Heart right ventricle (tissue), 16 donors: Measurements from ENCODE around the gene AFDN. TPM values are rescaled to one million over a fixed set of nuclear protein-coding genes. Genes with fewer than 3 reads are reported as not detected.

Source experiments
- ATAC-seq, 8 donors: fragments of 200-7000 bp; cut with Tn5 transposase; one replicate each; pipeline ENCODE4 v1.9.1; 2020; ENCODE audit warnings: mild to moderate bottlenecking in 8 of 8, moderate library complexity in 8 of 8, moderate number of reproducible peaks in 1 of 8
- DNase-seq, 2 donors: peaks; one replicate each; pipeline ENCODE4 v3.0.0-alpha.2; 2020
- H3K27ac ChIP-seq, 10 donors: fragments of 200-600 bp; sonication (generic) in 2 of 10; one replicate each; pipeline versions ENCODE4 v1.5.0 to v1.8.0; 2020 to 2022; ENCODE audit warnings: mild to moderate bottlenecking in 3 of 10
- H3K27me3 ChIP-seq, 7 donors: fragments of 200-600 bp; one replicate each; pipeline ENCODE4 v1.8.0; 2021 to 2022; ENCODE audit warnings: mild to moderate bottlenecking in 2 of 7
- H3K36me3 ChIP-seq, 9 donors: fragments of 200-600 bp; sonication (generic) in 1 of 9; one replicate each; pipeline versions ENCODE4 v1.5.0 to v1.8.0; 2020 to 2022; ENCODE audit warnings: mild to moderate bottlenecking in 2 of 9
- H3K4me1 ChIP-seq, 9 donors: fragments of 200-600 bp; sonication (generic) in 1 of 9; one replicate each; pipeline versions ENCODE4 v1.5.0 to v1.8.0; 2020 to 2022; ENCODE audit warnings: mild to moderate bottlenecking in 4 of 9
- H3K4me3 ChIP-seq, 10 donors: fragments of 200-600 bp; sonication (generic) in 2 of 10; one replicate each; pipeline versions ENCODE4 v1.5.0 to v1.8.0; 2020 to 2022; ENCODE audit warnings: mild to moderate bottlenecking in 7 of 10, moderate library complexity in 2 of 10
- H3K9me3 ChIP-seq, 11 donors: fragments of 200-600 bp in 10 of 11; sonication (generic) in 2 of 11; one replicate each; pipeline versions ENCODE4 v1.5.0 to v1.8.0; 2013 to 2022; ENCODE audit warnings: mild to moderate bottlenecking in 2 of 11, control low read depth in 1 of 11, moderate library complexity in 1 of 11
- WGBS, 2 donors: extraction: QIAGEN DNeasy Blood & Tissue Kit; methylation state at CpG; one replicate each; pipeline ENCODE4 v1.1.7; 2013; ENCODE audit warnings: inconsistent platforms in 1 of 2; 5-methylcytosine and 5-hydroxymethylcytosine counted together
- intact Hi-C, 10 donors: fragments of 100-400 bp; cut with DNase I; formaldehyde crosslinking; loops; one replicate each; pipeline versions ENCODE4 v1.11.1 to v1.14.2; 2022
- polyA plus RNA-seq, 2 donors: library from polyadenylated mRNA; stranded (reverse); fragments of 200-250 nt; gene quantifications; one replicate each; pipeline ENCODE4 v1.2.3, GENCODE V29; 2013
- total RNA-seq, 10 donors: library from RNA; stranded (reverse); fragmentation: NEBNext Ultra II Directional in 3 of 10; extraction: Animal tissue kit (Norgen Biotek cat#: 25700) in 3 of 10; gene quantifications; one replicate each; pipeline versions ENCODE4 v1.2.1 to v1.2.4, GENCODE V29; 2021 to 2023
- TF ChIP-seq, protein P1 (sequence below), 9 donors: fragments of 200-600 bp; sonication (generic) in 2 of 9; IDR thresholded peaks; one replicate each; pipeline versions ENCODE4 v1.5.0 to v1.8.0; 2021 to 2022; ENCODE audit warnings: antibody characterized with exemption in 9 of 9, mild to moderate bottlenecking in 5 of 9, moderate library complexity in 1 of 9
- donor health status: Arrhythmogenic right ventricular cardiomyopathy.
- donor health status: ischemic (EF 13 %, LVEDD 7.1; RV severe dilation, severe dysfunction).
- donor health status: healthy with polysubstance abuse.
- donor health status: DM: no; HTN: yes; CAD: no.
- donor health status: DM: no; HTN: no; CAD: no.
- donor health status: ischemic (EF 25% LVEDD 6.9; RV normal size, moderate dysfunction).
- donor health status: ischemic (EF 25% LVEDD 5.7; RV mildly dilated, moderate dysfunction).
- donor health status: healthy.
- donor health status: DM: yes; HTN: yes; CAD: no.
- donor health status: Ischemic cardiomyopathy.
- donor health status: ischemic (EF 35%, LVEDD 5.7; RV mildly dilated, moderate dysfunction).
- donor health status: nonischemic (EF 11% LVEDD 7.7; RV severe dilation, severe dysfunction).
- donor health status: DM: yes; HTN: yes; CAD: no.
- donor health status: PGD.
- donor health status: ischemic (EF 29% LVEDD 5.4; RV normal size, mild dysfunction).
- donor health status: nonischemic (EF 23%, LVEDD 6.1; RV moderate dilation, normal function).

AFDN gene
- total and polyA plus RNA-seq, 12 donors = 17.4 to 79.9 (median 58.0) TPM

DNA sequence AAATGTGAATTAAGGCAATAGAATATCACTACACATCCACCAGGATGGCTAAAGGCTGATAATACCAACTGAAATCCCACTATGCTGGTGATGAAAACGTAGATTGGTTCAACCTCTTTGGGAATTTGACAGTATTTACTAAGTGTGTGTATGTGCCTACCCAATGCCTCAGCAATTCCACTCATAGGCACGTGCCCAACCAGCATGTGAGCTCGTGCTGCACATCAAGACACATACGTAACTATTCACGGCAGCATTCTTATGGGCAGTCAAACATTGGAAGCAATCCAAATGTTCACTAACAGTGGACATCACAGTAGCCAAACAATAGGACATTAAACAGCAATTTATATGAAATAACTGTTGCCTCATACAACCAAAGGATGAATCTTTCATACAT lies 15.7 kb upstream of the AFDN start:
- TF ChIP-seq, protein P1, sequence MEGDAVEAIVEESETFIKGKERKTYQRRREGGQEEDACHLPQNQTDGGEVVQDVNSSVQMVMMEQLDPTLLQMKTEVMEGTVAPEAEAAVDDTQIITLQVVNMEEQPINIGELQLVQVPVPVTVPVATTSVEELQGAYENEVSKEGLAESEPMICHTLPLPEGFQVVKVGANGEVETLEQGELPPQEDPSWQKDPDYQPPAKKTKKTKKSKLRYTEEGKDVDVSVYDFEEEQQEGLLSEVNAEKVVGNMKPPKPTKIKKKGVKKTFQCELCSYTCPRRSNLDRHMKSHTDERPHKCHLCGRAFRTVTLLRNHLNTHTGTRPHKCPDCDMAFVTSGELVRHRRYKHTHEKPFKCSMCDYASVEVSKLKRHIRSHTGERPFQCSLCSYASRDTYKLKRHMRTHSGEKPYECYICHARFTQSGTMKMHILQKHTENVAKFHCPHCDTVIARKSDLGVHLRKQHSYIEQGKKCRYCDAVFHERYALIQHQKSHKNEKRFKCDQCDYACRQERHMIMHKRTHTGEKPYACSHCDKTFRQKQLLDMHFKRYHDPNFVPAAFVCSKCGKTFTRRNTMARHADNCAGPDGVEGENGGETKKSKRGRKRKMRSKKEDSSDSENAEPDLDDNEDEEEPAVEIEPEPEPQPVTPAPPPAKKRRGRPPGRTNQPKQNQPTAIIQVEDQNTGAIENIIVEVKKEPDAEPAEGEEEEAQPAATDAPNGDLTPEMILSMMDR (IDR thresholded peaks at IDR 0.05) = no peak
- ATAC-seq = no peak
- Histone ChIP-seq H3K36me3 (no peaks in the 10 kb centered on the region), H3K4me1 (no peaks in the 10 kb centered on the region), H3K27ac (no peak overlapping the region), H3K9me3 (no peaks in the 10 kb centered on the region), H3K4me3 (no peak overlapping the region), H3K27me3 (peaks cover 0 to 15% (median 0%) of the 10 kb centered on the region in 7 donors)
- 74 to 80% methylated on average over 5 of the region's 5 CpGs for WGBS, 2 donors
- DNase-seq = no peak
- intact Hi-C loops = no loop called here

DNA sequence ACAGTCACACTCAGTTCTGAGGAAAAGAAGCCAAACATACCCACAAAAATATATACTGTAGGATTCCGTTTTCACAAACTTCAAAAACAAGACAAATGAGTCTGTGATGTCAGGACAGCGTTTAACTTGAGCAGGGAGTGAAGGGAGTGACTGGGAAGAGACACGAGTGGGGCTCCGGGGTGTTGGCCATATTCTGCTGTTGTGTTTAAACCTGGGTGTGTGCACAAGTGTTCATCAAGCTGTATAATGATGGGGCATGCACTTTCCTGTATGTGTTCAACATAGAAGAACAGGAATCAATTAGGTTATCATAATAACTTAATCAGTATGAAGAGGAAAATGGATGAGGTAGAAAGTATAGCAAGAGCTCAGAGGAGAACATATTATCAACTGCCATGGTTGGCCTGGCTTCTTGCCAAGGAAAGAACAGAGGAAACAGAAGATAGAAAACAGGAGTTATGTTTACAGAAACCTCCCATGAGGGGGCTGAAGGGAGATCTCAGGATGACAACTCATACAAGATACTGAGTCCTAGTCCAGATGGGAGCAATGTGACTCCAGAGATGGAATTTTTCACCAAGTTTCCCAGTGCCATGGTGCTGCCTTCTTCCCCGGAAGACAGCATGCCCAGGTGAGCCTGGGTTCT lies 15.1 kb upstream of the AFDN start:
- Histone ChIP-seq H3K27ac (no peak overlapping the region), H3K4me1 (no peaks in the 10 kb centered on the region), H3K27me3 (peaks cover 0 to 11% (median 0%) of the 10 kb centered on the region in 7 donors), H3K9me3 (no peaks in the 10 kb centered on the region), H3K4me3 (no peak overlapping the region), H3K36me3 (no peaks in the 10 kb centered on the region)
- DNase-seq = no peak
- intact Hi-C loops = no loop called here
- TF ChIP-seq, protein P1 (IDR thresholded peaks at IDR 0.05) = no peak
- WGBS, 2 donors = 59 to 68% methylated on average over 5 of the region's 5 CpGs
- no peak for ATAC-seq

DNA sequence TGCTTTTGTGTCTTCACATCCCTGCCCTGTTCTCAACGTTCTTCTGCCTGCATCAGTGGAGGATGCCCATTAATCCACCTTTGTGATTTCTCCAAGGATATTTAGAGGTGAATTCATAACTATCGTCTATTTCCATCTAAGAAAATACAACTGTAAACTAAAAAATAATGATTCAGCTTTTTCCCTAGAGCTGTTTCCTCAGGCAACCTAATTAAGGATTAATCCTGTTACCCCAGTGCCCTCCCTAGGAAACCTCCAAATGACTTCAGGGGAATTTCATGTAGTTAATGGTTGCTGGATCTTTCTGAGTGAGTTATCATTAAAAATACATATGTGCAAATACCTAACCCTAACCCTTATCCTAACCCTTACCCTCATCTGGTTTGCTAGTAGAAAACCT lies 14.6 kb upstream of the AFDN start:
- Histone ChIP-seq H3K9me3 (no peaks in the 10 kb centered on the region), H3K4me1 (no peaks in the 10 kb centered on the region), H3K27me3 (peaks cover 0 to 10% (median 0%) of the 10 kb centered on the region in 7 donors), H3K36me3 (no peaks in the 10 kb centered on the region), H3K27ac (no peak overlapping the region), H3K4me3 (no peak overlapping the region)
- WGBS, 2 donors = 65 to 76% methylated on average over 2 of the region's 2 CpGs
- DNase-seq = no peak
- no peak for ATAC-seq
- TF ChIP-seq, protein P1 (IDR thresholded peaks at IDR 0.05) = no peak
- intact Hi-C loops = no loop called here

DNA sequence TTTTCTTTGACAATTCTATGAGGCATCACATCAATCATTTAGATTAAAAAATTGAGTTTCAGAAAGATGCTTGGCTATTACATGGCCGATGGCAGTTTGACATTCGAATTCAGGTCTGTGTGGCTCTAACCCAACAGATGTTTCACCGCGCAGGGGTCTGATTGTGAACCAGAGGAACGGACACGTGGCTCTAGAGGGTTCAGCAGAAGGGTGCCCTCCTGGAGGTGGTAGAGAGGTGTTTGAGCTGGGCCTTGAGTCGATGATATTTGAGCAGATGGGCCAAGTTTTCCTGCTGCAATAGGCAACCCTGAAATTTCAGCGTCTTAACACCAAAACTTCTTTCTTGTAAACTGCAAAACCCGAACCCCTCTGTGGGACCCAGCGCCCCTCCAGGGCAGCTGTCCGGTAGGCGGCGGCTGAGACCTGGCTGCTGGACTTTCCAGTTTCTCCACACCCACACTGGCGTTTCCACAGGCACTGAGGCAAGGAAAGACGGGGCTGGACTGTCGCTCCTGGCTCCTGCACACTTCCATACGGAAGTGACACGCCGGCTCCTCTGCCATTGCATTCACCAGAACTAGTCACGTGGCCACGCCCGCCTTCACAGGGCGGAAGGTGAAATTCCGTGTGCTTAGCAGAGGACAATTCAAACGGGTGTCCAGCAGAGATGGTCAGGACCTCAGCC lies 11.3 kb upstream of the AFDN start:
- TF ChIP-seq, protein P1 (IDR thresholded peaks at IDR 0.05) = no peak
- no peaks in the 10 kb centered on the region for H3K4me1 ChIP-seq
- ATAC-seq (peak in 3 of 8 donors; percentile 33 to 64 (median 58)), DNase-seq (no peak)
- no peak overlapping the region for H3K27ac ChIP-seq
- peaks cover 0 to 3% (median 0%) of the 10 kb centered on the region in 7 donors for H3K27me3 ChIP-seq
- no peaks in the 10 kb centered on the region for H3K9me3 ChIP-seq
- H3K4me3 ChIP-seq = peak overlapping the region in 1 of 10 donors; percentile 20
- 85 to 88% methylated on average over 25 of the region's 25 CpGs for WGBS, 2 donors
- intact Hi-C loops = no loop called here
- no peaks in the 10 kb centered on the region for H3K36me3 ChIP-seq
